Measurements from ENCODE around the gene UQCC3.
"Not testable (repeated sequence)": the region's sequence is repeated elsewhere in the genome, so short reads cannot be mapped to it uniquely, and the experiment has no call there.

The UQCC3 gene, protein sequence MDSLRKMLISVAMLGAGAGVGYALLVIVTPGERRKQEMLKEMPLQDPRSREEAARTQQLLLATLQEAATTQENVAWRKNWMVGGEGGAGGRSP

DNA sequence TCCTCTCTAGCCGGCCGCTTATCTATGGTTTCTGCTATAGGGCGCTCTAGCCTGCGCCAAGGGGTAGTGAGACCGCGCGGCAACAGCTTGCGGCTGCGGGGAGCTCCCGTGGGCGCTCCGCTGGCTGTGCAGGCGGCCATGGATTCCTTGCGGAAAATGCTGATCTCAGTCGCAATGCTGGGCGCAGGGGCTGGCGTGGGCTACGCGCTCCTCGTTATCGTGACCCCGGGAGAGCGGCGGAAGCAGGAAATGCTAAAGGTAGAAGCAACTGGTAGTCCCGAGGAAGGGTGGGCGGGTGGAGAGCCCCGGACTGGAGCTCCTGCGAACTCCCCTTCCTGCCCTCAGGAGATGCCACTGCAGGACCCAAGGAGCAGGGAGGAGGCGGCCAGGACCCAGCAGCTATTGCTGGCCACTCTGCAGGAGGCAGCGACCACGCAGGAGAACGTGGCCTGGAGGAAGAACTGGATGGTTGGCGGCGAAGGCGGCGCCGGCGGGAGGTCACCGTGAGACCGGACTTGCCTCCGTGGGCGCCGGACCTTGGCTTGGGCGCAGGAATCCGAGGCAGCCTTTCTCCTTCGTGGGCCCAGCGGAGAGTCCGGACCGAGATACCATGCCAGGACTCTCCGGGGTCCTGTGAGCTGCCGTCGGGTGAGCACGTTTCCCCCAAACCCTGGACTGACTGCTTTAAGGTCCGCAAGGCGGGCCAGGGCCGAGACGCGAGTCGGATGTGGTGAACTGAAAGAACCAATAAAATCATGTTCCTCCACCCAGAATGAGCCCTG, at the start of gene UQCC3, which contains the start of gene LBHD1:
Gene UQCC3, plus strand, starts transcription at position 66 of the 782 bp plus-strand sequence. Its CDS starts 73 bp downstream, at position 139.
Gene LBHD1, minus strand, starts transcription at position 660 of the 782 bp plus-strand sequence. CDS start 2,236 bp downstream, outside the sequence.
- DNase-seq (ENCODE audit: low read depth): peak; percentile 47

DNA sequence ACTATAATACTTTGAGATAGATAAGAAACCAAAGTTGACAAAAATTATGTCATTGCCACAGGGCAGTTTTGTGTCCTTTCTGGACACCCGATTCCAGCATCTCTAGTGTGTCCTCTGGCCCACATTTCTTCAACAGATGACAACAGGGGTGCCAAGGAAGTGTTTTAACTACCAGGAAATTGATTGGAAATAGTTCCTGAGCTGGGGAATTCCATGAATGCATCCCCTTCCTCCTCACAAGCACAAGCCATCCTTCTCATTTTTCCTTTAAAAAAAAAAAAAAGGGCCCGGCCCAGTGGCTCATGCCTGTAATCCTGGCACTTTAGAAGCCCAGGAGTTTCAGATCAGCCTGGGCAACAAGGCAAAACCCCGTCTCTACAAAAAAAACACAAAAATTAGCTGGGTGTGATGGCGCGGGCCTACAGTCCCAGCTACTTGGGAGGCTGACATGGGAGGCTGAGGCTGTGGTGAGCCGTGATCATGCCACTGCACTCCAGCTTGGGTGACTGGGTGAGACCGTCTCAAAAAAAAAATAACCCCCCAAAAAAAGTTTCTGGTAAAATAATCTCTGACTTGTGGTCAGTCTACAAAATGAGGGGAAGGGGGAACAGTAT, 48.9 kb upstream of the UQCC3 start:
- DNase-seq (ENCODE audit: low read depth): no peak

DNA sequence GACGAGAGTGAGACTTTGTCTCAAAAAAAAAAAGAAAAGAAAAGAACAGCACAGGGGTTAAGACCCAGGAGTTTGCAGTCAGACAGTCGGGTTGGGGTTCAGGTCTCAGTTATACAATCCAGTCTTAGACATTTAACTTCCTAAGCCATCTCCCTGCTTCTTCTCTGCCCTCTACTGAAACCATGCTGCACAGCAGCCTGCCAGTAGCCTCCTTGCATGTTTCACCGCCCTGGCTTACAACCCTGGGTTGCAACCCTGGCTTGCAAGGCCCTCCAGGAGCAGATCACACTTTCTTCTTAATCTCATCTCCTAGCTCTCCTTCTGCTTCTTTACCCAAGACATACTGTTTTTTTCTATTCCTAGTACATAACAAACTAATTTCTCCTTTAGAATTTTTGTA, 43.8 kb upstream of the UQCC3 start:
- DNase-seq (ENCODE audit: low read depth): no peak

DNA sequence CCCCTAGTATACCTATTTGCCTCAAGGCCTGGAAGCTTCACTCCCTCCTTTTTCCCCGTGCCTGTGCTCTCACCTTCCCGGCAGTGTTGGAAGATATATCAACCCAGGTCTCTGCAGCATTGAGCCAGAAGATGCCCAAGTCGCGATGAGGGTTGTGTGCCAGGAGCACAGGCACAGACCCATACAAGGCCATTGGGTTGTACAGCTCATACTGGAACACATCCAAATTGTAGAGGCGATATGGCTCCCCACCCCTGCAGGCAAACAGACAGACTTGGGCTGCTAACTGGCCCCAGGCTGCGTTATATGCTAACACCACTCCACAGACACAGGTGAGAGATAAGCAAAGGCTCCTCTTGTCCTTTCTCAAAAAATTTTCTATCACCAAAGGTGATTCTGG, 39.0 kb upstream of the UQCC3 start:
- DNase-seq (ENCODE audit: low read depth): no peak

DNA sequence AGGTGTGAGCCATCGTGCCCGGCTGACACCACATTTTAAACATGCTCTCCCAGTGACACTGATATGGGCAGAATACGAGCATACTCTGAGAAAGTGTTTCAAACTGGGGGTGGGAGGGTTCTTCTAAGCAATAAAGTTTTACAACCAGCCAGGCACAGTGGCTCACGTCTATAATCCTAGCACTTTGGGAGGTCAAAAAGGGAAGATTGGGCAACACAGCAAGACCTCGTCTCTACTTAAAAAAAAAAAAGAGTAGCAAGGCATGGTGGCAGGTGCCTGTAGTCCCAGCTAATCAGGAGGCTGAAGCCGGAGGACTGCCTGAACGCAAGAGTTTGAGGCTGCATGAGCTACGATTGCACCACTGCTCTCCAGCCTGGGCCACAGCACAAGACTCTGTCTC, 27.3 kb upstream of the UQCC3 start:
- no peak for DNase-seq (ENCODE audit: low read depth)

- DNase-seq (ENCODE audit: low read depth): no peak
Measured at GRCh38 chr11:62645671-62645945, 25.9 kb upstream of the UQCC3 start.

DNA sequence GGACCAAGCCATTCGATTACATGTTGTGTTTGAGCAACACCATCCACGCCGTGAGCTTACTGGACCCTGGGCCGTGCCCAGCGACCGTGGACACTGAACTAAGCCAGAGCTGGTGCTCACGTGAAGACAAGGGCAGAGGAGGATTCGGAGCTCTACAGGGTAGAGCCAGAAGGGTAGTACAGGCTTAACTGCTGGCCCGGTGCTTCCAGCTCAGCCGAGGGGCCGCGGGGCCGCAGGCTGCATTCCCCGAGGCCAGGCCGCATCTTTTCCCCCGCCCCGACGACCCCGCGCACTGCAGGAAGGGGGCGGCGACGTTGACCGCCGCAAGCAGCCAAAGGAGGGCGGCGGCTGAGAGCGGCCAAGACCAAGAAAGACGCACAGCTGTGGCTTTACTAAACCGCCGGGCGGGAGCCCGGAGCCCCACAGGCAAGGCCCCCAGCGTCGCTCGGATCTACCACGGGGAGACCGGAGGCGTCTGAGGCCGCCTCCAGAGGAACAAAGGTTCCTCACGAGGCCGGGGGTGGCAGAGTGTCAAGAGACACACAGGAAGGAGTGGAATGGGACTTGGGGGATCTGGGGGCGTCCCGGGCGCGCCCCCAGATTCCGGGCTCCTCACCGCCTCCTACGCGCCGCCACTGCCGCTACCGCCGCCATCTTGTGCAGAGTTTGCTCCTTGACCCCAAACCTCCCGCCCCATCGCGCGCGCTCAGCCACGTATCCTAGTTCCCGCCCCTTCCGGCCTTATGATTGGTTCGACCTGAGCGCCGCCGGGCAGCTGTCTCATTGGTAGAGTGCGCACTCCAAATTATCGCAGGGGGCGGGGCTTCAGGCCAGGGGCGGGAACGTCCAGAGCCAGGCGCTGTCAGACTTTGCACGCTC, 25.3 kb upstream of the UQCC3 start, which contains the start of gene GANAB:
Gene GANAB, minus strand, starts transcription at position 668 of the 879 bp plus-strand sequence. Its CDS starts 14 bp downstream, at position 654.
- DNase-seq (ENCODE audit: low read depth): peak; percentile 87

DNA sequence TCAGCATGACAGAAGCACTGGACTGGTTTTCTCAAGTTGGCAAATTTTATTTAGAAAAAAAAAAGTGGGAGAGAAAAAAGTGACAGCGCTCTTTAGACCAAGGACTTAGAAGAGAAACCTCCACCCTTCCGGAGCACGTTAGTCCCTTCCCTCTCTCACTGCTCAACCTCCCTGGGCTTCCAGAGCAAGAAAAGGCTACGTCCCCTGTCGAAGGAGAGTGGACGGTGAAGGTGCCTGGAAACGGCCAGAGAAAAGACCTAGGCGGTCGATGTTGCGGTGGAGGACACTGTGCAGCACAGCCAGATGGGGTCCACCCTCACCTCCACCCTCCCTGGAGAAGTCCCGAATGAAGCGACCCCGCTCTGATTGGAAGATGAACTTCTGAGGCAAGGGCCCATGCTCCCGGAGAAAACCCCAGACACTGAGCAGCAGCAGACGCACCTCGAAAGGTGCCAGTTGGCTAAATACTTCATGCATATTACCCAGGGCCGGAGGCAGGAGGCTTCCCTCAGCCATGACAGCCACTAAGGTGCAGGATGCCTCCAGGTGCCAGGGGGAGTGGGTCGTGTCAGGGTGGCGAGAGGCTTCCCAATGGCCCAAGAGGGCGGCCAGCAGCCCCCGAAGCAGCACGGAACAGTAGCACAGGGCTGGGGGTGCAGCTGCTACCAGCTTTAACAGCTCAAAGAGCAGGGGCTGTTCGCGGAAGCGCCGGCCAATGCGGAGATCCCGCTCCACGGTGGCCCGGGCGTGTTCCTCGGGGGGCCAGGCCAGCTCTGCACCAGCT, 24.5 kb upstream of the UQCC3 start:
- no peak for DNase-seq (ENCODE audit: low read depth)

GRCh38 chr11:62647609-62648005, 23.9 kb upstream of the UQCC3 start:
- DNase-seq (ENCODE audit: low read depth): peak; percentile 38

- DNase-seq (ENCODE audit: low read depth): no peak
Measured at GRCh38 chr11:62648185-62648966, 23.1 kb upstream of the UQCC3 start.

- no peak for DNase-seq (ENCODE audit: low read depth)
Measured at GRCh38 chr11:62648967-62649364, 22.5 kb upstream of the UQCC3 start.

GRCh38 chr11:62649486-62649885, 22.0 kb upstream of the UQCC3 start:
- DNase-seq (ENCODE audit: low read depth): no peak

DNA sequence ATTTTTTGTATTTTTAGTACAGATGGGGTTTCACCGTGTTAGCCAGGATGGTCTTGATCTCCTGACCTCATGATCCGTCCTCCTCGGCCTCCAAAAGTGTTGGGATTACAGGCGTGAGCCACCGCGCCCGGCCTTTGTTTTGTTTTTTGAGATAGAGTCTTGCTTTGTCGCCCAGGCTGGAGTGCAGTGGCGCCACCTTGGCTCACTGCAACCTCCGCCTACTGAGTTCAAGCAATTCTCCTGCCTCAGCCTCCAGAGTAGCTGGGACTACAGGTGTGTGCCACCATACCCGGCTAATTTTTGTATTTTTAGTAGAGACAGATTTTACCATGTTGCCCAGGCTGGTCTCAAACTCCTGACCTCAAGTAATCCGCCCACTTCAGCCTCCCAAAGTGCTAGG, 21.2 kb upstream of the UQCC3 start:
- DNase-seq (ENCODE audit: low read depth): not testable (repeated sequence)

GRCh38 chr11:62652161-62653006, 19.1 kb upstream of the UQCC3 start:
- no peak for DNase-seq (ENCODE audit: low read depth)

- no peak for DNase-seq (ENCODE audit: low read depth)
Measured at GRCh38 chr11:62654297-62654696, 17.2 kb upstream of the UQCC3 start.

- no peak for DNase-seq (ENCODE audit: low read depth)
Measured at GRCh38 chr11:62656796-62657429, 14.6 kb upstream of the UQCC3 start.

GRCh38 chr11:62664405-62665074, 6.9 kb upstream of the UQCC3 start:
- no peak for DNase-seq (ENCODE audit: low read depth)

- DNase-seq (ENCODE audit: low read depth): peak; percentile 65
Measured at GRCh38 chr11:62665075-62665598, 6.3 kb upstream of the UQCC3 start, which contains the start of the genes C11orf98 and CSKMT. Gene C11orf98 (minus strand): TSS chr11:62665210. CDS start chr11:62665169, 41 bp downstream. Gene CSKMT (plus strand): TSS chr11:62665312. CDS start chr11:62665880, 568 bp downstream.

All from GM04503 (cell line).